Inflammatory macrophage treated with lipopolysaccharide for 4 hours (primary cell): ENCODE results near the gene SMYD1.
A peak's percentile ranks its signal among the peaks of the same experiment; 100 is the strongest.
"Not testable (repeated sequence)": the region's sequence is repeated elsewhere in the genome, so short reads cannot be mapped to it uniquely, and the experiment has no call there.

ENCODE experiments used
- DNase-seq: peaks from one replicate; pipeline ENCODE4 v3.0.0-alpha.2; 2020

Gene SMYD1

DNA sequence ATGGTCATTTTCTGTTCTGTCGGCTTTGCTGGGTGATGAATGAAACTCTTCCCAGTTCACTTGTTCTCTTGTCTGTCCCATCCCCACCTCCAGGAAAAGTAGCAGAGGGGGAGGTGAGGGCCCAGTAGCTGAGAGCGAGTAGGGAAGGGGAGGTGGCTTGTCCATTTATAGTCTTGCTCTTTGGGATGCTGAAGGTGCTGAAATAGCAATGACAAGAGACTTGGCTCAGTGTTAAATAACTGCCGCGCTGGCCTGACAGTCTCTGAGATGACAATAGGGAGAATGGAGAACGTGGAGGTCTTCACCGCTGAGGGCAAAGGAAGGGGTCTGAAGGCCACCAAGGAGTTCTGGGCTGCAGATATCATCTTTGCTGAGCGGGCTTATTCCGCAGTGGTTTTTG, at the start of gene SMYD1:
Gene SMYD1 (plus strand): TSS at position 228 of the 400 bp plus-strand sequence. CDS start 40 bp downstream, at position 268.
- no peak for DNase-seq

DNA sequence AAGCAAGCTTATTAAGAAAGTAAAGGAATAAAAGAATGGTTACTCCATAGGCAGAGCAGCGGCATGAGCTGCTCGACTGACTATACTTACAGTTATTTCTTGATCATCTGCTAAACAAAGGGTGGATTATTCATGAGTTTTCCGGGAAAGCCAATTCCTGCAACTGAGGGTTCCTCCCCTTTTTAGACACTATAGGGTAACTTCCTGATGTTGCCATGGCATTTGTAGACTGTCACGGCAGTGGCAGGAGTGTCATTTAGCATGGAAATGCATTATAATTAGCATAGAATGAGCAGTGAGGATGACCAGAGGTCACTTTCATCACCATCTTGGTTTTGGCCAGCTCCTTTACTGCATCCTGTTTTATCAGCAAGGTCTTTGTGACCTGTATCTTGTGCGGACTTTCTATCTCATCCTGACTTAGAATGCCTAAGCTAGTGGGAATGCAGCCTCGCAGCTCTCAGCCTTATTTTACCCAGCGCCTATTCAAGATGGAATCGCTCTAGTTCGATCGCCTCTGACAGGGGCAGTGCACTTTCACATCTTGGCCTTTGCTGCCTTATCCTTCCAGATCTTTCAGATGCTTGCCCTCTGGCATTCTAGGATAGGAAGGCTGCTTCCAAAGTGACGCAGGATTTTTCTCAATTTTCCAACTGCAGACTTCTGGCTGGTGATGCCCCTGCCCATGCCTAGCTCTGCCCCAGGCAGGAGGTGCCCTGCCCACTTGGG, 49.4 kb upstream of the SMYD1 start:
- not testable (repeated sequence) for DNase-seq

DNA sequence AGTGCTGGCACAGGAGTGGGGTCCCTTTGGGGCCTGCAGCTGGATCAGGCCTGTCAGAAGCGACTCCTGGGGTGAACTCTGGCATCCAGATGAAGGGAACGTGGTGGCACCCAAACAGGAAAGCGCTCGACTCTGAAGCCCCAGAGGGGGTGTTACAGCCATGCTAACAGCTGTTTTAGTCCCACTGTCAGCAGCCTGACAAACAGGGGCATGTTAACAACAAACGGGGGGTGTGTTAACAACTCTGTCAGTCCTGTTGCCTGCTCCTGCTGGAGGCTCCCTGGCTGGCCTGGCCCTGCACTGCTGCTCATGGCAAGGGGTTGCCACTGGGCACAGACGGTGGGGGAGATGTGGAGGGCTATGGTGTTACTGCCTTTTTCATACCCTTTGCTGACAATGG, 48.7 kb upstream of the SMYD1 start:
- DNase-seq = no peak

DNA sequence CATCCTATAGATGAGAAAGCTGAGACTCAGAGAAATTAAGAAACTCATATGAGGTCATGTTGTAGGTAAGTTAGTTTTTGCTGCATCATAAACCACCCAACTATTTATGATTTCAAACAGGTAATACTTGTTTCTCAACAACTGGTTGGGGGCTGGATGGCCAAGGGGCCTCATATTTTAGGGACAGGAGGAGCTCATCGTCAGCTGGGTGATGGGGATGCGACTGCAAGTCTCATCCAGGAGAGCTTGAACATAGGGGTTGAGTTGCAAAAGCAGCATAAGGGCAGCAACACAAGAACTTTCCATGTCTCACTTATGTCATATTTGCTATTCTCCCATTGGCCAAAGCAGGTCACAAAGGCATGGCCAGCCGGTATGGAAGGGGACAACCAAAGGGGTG, 47.6 kb upstream of the SMYD1 start:
- no peak for DNase-seq

DNA sequence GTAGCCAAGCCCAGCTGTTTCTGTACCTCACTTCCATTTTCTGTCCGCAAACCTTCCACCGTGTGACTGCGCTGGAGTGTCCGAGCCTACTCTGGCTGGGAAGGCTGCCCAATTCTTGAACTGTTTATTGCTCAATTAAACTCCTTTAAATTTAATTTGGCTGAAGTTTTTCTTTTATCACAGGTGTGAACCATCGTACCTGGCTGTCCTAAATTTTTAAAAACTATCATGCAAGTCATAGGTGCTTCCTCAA, 45.0 kb upstream of the SMYD1 start:
- DNase-seq = no peak

DNA sequence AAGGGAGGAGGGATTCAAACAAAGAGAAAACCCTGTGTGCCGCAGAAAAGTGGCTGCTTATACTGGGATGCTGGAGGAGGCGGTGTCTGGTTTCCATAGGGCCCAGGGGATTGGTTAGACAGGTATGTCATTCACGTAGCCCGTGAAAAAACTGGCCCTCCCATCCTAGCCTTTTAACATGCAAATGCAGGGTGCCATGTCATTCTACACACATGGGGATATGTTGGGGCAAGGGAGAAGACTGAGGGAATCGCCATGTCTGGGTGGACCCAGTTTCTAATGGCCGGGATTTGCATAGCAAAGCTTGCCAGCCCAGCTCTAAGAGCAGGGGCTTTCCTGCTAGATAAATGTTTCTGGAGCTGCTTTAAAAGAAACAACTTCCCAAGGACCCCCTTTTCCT, 43.1 kb upstream of the SMYD1 start:
- no peak for DNase-seq

DNA sequence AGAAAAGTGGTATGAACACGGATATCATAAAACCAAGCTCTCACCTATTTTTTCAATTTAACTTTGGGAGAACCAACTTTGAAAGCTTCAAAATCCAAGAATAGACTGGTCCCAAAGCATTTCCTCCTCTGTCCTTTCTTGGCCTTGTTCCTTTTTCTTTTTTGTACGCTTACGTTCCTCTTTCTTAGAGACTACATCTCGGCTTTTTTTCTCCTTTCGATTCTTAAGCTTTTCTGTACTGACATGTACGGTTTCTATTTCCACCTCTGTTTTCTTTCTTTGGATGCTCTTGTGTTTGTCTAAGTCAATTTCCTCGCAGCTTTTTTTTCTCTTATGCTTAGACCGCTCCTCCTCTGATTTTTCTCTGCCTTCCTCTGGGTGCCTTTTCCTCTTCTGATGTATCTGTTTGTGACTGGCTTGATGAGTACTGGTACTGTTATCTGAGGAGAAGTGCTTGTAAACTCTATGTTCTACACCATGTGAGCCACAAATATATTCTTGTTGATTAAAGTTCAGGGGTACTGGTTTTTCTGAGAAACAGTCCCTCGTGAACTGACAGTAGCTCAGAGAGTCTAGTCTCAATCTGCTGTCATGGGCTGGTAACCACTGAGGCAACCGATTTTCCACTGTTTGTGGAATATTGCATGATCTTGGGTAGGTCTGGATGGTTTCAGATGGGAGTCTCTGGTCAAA, 39.8 kb upstream of the SMYD1 start:
- peak; percentile 66 for DNase-seq

DNA sequence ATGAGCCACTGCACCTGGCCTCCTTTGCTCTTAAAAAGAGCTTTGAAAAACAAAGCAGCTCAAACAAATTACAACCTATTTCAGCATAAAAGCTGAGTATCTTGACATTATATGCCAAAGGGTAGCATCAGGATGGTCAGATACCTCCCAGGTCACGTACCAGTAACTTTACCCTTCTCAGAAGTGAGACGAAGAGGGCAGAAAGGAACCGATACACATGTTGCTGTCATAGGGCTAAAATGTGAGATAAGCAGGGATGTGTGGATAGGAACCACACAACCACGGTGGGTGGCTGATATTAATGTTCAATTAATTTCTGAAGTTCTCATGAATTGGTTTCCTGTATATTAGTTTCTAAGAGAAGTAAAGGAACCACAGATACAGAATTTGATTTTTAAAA, 38.7 kb upstream of the SMYD1 start:
- DNase-seq = no peak

DNA sequence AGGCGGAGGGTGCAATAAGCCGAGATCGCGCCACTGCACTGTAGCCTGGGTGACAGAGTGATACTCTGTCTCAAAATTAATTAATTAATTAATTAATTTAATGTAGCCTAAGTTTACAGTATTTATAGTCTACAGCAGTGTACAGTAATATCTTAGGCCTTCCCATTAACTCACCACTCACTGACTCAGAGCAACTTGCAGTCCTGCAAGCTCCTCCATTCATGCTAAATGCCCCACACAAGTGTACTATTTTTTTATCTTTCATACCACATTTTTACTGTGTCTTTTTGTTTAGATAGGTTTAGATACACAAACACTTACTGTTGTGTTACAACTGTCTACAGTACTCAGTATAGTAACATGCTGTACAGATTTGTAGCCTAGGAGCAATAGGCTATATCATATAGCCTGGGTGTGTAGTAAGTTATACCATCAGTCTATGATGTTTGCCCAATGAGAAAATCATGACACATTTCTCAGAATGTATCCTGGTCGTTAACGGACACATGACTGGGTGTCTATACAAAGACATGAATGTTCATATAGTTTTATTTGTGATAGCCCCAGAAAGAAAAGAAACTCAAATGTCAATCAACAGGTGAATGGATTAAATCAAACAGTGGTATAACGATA, 35.4 kb upstream of the SMYD1 start:
- DNase-seq = no peak

DNA sequence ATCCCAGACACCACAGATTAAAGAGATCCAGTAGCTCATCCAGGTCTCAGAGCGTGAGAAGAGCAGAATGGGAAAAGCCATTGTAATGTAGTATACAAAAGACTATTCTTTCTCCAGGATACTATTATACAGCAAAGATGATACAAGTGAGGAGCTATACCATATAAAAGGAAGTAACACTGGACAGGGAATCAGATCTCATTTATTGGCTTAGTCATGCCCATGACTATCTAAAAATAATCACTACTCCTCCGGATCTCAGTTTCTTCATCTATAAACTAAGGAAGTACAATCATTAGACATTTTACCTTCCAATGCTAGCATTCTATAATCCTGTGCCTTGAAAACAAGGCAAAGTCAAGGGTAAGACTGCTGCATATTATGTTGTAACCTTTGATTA, 31.4 kb upstream of the SMYD1 start:
- DNase-seq = peak; percentile 60

DNA sequence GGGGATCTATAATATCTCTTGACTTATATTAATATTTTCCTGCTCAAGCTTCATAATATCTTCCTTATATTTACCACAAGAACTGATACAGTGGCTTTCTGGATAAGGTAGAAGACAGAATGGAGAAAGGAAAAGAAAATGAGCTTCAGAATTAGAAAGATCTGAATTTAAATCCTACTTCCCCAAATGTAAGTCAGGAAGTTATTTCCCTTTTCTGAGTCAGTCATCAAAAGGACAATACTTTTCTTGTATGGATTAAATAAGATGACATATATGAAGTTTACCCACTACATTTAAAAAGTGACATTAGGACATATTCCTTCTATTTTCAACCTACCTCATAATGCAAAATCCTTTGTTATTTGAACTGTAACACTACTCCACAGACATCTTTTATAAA, 31.0 kb upstream of the SMYD1 start:
- DNase-seq = peak; percentile 58

DNA sequence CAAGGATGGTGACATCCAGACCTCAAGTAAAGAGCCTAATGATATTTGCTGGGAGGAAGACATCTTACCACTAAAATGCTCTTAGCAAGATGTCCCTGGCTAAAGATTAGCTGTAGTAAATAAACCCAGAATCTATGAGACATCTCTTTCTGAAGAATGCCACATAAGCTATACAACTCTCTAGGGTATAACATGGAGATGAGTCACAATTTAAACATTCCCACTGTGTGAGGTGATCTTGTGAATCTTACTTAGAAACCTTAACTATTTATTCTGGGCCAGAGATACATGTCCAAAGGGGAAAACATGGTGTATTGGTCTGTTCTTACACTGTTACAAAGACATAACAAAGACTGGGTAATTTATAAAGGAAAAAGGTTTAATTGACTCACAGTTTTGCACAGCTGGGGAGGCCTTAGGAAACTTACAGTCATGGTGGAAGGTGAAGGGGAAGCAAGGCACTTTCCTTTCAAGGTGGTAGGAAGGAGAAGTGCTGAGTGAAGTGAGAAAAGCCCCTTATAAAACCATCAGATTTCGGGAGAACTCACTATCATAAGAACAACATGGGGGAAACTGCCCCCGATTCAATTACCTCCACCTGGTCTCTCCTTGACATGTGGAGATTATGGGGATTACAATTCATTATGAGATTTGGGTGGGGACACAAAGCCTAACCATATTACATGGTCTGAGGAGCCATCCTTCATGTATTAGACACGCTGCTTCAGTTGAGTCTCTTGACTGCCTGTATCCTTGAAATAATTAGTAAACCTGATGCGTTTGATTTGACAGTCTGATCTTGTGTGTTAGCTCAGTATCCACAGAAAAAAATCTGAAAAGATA, 29.1 kb upstream of the SMYD1 start:
- DNase-seq = no peak

DNA sequence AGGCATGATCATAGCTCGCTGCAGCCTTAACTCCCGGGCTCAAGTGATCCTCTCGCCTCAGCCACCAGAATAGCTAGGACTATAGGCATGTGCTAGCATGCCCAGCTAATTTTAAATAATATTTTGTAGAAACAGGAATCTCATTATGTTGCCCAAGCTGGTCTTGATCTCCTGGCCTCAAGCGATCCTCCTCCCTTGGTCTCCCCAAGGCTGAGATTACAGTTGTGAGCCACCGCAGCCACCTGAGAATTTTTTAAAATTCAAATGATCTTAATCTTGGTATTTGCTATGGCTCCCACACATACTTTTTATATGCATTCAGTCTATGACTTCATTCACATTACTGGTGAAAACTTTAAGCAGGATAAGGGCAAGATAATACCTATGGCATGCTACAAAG, 25.1 kb upstream of the SMYD1 start:
- DNase-seq = no peak

DNA sequence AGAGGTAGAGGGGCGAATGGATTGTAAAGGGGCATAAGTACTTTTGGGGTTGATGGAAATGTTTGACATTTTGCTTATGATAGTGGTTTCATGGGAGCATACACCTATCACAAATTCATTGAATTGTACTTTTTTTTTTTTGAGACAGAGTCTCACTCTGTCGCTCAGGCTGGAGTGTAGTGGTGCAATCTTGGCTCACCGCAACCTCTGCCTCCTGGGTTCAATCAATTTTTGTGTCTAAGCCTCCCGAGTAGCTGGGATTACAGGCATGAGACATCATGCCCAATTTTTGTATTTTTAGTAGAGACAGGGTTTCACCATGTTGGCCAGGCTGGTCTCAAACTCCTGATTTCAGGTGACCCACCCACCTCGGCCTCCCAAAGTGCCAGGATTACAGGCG, 22.1 kb upstream of the SMYD1 start:
- not testable (repeated sequence) for DNase-seq

DNA sequence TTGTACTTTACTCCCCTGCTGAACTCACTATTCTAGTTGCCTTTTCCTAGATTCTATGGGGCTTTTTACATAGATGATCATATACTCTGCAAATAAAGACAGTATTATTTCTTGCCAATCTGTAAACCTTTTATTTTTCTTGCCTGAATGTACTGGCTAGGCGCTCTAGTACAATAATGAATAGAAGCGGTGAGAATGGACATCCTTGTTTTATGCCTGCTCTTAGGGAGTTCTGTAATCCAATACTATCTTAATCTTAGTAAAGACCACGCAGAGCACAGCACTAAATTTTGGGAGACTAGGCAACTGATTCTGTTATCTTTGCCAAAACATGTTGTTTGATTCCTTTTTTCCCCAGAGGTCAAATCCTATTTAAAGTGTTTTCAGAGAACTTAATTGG, 19.1 kb upstream of the SMYD1 start:
- no peak for DNase-seq

DNA sequence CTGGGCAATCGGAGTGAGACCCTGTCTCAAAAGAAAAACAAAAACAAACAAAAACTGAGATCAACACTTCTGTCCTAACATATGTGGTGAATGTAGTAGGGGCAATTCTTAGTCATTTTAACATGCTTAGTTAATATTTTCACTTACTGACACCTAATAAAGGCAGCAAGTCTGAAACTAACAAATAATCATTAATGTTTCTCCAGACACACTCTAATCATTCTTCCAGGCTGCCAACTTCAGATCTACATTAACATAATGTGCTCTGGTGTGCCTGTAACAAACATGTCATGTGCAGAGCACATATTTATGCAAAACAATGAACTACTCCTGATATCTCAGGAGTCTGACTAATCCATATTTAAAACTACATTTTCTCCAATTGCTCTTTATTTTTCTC, 18.0 kb upstream of the SMYD1 start:
- DNase-seq = no peak

DNA sequence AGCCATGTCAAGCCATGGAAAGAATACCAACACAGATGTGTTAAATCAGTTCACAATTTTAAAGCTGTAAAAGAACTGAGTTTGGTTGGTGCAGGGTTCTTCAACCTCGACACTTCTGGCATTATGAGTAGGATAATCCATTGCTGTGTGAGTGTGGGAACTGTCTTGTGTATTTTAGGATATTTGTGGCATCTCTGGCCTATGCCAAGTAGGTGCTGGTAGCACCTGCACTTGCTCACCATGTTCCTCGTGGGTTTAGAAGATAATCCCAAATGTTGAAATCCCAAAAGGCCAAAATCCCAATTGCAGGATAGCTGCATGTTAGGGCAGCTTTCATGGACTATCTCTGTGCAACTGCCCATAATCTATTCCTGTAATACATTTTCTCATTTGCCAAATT, 15.8 kb upstream of the SMYD1 start:
- DNase-seq = no peak

DNA sequence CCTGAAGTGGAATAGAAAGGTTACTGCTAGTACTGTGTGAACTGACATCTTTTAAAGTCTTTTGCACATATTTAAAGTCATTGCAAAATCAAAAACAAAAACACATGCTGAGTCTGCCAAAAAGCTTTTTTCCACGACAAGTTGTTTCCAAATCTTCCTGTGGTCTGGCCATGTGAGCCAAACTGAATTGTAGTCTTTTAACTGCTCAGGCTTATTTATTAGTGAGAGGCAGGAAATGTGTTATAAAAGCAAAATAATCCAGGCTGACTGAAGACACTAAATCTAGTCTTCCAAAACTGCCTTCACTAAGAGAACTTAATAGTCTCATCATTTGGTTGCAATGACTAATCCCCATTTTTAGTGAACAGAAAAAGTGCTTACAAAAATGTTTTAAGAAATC, 14.3 kb upstream of the SMYD1 start:
- peak; percentile 22 for DNase-seq

DNA sequence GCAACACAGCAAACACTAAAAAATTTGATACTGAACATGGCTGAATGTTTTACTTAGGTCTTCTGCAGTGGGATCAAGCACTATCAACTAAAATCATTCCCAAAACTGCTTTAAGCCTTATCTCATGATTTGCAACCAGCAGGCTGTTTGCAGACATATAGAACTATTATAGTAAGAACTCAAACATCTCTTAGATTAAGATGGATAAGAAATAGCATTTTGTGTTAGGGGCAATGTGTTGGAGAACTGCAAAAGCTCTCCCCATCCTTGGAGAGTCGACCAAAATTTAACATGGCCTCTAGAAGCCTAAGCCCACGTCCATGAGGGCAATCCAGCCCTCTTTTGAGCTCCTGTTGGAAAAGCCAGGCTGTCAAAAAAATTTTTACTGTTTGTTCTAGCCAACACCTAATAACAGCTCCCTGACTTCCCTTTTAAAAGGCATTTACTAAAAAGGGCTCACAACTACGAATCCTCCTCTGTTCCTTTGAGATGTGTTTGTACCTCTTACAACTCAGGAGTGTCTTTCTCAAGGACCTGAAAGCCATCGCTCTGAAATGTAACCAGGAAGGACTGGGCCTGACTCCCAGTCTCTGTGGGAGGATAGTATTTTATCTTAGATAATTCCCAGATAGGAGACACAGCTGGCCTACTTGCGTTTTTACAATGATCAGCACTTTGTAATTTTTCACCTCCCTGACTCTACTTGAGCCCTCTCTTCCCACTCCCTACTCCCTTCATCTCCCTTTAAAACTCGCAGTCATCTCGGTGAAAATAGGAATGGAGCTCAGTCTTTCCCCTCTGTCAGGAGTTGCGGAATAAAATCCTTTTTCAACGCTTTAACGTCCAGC, 13.5 kb upstream of the SMYD1 start:
- peak; percentile 10 for DNase-seq

DNA sequence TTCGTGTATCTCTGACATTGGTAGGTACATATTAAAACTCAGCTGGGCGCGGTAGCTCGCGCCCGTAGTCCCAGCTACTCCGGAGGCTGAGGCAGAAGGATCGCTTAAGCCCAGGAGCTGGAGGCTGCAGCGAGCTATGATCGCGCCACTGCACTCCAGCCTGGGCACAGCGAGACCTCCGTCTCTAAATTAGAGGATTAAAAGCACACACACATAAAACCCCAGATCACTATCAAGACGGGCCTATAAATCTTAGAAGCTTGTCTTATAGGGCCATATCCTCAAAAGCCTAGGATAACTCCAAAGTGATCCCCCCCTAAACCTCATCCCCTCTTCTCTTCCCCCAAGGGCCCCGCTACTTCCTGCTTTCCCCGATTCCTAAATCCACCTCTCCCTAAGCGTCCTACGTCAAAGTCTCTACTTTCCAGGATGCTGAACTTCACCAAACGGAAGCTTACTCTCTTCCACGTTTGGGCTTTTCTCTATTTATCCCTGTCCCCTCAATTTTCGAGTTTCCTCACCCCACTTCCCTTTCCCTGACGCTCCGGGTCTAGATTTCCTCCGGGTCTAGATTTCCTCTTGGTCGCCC, 12.7 kb upstream of the SMYD1 start:
- peak; percentile 1 for DNase-seq

DNA sequence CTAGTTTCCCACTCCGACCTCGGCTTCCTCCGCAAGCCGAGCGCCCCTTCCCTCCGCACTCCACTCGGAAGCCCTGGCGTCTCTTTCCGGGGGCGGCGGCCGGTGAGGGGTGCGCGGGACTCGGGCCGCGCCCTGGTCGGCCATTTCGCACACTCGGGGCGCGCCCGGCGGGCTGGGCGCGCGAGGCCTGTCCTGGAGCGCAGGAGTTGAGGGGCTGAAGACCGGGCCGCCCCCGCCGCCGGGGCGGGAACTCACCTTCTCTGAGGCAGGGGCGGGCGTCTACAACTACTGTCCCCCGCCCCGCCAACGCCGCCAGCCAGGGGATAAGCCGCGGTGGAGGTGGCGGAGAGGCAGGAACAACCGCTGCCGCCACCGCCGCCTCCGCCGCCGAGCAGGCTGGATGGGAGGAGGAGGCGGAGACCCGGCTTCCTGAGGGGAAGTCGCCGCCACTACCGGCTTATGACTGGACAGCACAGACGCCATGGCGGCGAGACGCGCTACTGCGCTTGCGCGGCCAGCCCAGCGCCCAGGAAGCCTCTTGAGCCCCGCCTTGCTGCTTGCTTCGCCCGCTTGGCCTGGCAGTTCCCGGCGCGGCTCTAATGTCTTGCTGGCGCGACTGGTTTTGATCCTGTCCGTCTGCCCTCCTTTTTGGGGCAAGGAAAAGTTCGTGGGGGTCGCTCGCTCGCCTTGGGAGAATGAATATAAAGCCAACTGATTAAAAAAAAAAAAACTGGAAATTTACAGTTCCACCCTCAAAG, 12.1 kb upstream of the SMYD1 start, which contains the start of gene KRCC1:
Gene KRCC1 (minus strand): TSS at position 413 of the 758 bp plus-strand sequence. CDS start 27,220 bp downstream, outside the sequence.
- peak; percentile 98 for DNase-seq
